OCI-LY7 (cell line): ENCODE data around the gene ANKRD11. TPM values are rescaled to one million over a fixed set of nuclear protein-coding genes. Genes with fewer than 3 reads are reported as not detected.

Experiments used
- BruUV-seq: library from RNA; stranded (reverse); fragments of 400-500 nt; replicated peaks from 2 replicates; lab custom pipeline; 2021; lab: Mats Ljungman, UMichigan
- CTCF ChIA-PET: fragments of 300-600 bp; sonication (Branson Sonifier 250); formaldehyde crosslinking; loops from one replicate; lab custom pipeline; 2022; ENCODE audit warnings: antibody characterized with exemption; ENCODE audit not compliant: unreplicated experiment; lab: Charles Lee
- POLR2A ChIA-PET: fragments of 300-600 bp; sonication (Branson Sonifier 250); formaldehyde crosslinking; loops from one replicate; lab custom pipeline; 2022; ENCODE audit warnings: antibody characterized with exemption; lab: Charles Lee
- DNase-seq: peaks from one replicate; pipeline ENCODE4 v3.0.0-alpha.2; 2015; ENCODE audit warnings: low spot score
- H2AFZ ChIP-seq: fragments of 200-600 bp; sonication (generic), shearing (Covaris generic); 2 replicates; pipeline ENCODE4 v1.6.1; 2014; ENCODE audit warnings: mild to moderate bottlenecking, antibody characterized with exemption, low read length, moderate library complexity
- H3K27ac ChIP-seq: fragments of 200-600 bp; sonication (generic); 2 replicates; pipeline ENCODE4 v1.5.1; 2014; ENCODE audit warnings: mixed run types, low read depth, mild to moderate bottlenecking, moderate library complexity, low read length, inconsistent platforms; ENCODE audit not compliant: poor library complexity, severe bottlenecking
- H3K36me3 ChIP-seq: fragments of 200-600 bp; sonication (generic); 2 replicates; pipeline ENCODE4 v1.6.1; 2014; ENCODE audit warnings: mild to moderate bottlenecking, antibody characterized with exemption, low read length, moderate library complexity, mixed read lengths; ENCODE audit not compliant: insufficient read depth
- H3K4me1 ChIP-seq: fragments of 200-600 bp; sonication (generic); 2 replicates; pipeline ENCODE4 v1.5.1; 2014; ENCODE audit warnings: mild to moderate bottlenecking, low read length; ENCODE audit not compliant: insufficient read depth, poor library complexity, severe bottlenecking
- H3K4me2 ChIP-seq: fragments of 200-600 bp; sonication (generic); 2 replicates; pipeline ENCODE4 v1.6.1; 2014; ENCODE audit warnings: mild to moderate bottlenecking, low read length
- H3K4me3 ChIP-seq: fragments of 200-600 bp; sonication (generic); 2 replicates; pipeline ENCODE4 v1.5.1; 2014; ENCODE audit warnings: mild to moderate bottlenecking, low read depth, low read length; ENCODE audit not compliant: poor library complexity, severe bottlenecking
- H3K79me2 ChIP-seq: fragments of 200-600 bp; sonication (generic); 2 replicates; pipeline ENCODE4 v1.6.1; 2016; ENCODE audit warnings: low read depth, mild to moderate bottlenecking, low read length, moderate library complexity, mixed read lengths; ENCODE audit not compliant: insufficient read depth
- H3K9me2 ChIP-seq: fragments of 200-600 bp; sonication (generic); 2 replicates; pipeline ENCODE4 v1.6.1; 2016; ENCODE audit warnings: mild to moderate bottlenecking, low read length, mixed read lengths; ENCODE audit not compliant: insufficient read depth
- H3K9me3 ChIP-seq: fragments of 200-600 bp; sonication (generic); 2 replicates; pipeline ENCODE4 v1.6.1; 2014; ENCODE audit warnings: mild to moderate bottlenecking, mixed run types, low read length, mixed read lengths
- H4K20me1 ChIP-seq: fragments of 200-600 bp; sonication (generic); 2 replicates; pipeline ENCODE4 v1.6.1; 2014; ENCODE audit warnings: mild to moderate bottlenecking, antibody characterized with exemption, low read length, moderate library complexity, mixed read lengths; ENCODE audit not compliant: insufficient read depth
- CTCF ChIP-seq: fragments of 200-600 bp; sonication (generic); conservative IDR thresholded peaks from 2 replicates; pipeline ENCODE4 v1.5.1; 2014; ENCODE audit warnings: mild to moderate bottlenecking, antibody characterized with exemption, low read length, moderate library complexity, mixed read lengths
- EZH2phosphoT487 ChIP-seq: fragments of 200-600 bp; sonication (generic); IDR thresholded peaks from 2 replicates; pipeline ENCODE4 v1.6.1; 2018; ENCODE audit warnings: low read depth, borderline replicate concordance, mild to moderate bottlenecking, mixed run types, antibody characterized with exemption, low read length, moderate library complexity, mixed read lengths
- intact Hi-C: fragments of 100-400 bp; cut with micrococcal nuclease; formaldehyde crosslinking; loops from one replicate; pipeline ENCODE4 v1.10.0; 2022; ENCODE audit not compliant: unreplicated experiment
- total RNA-seq, 2 experiments: library from RNA; depleted of rRNA in 1 of 2; stranded (reverse); fragments of >200 nt in 1 of 2; shearing (Covaris generic) in 1 of 2; gene quantifications; 2 replicates each; pipeline ENCODE4 v1.2.3, GENCODE V29; 2014 to 2022

The ANKRD11 gene
- total RNA-seq, 2 experiments from 2014 or later = 89.1 to 251 TPM

DNA sequence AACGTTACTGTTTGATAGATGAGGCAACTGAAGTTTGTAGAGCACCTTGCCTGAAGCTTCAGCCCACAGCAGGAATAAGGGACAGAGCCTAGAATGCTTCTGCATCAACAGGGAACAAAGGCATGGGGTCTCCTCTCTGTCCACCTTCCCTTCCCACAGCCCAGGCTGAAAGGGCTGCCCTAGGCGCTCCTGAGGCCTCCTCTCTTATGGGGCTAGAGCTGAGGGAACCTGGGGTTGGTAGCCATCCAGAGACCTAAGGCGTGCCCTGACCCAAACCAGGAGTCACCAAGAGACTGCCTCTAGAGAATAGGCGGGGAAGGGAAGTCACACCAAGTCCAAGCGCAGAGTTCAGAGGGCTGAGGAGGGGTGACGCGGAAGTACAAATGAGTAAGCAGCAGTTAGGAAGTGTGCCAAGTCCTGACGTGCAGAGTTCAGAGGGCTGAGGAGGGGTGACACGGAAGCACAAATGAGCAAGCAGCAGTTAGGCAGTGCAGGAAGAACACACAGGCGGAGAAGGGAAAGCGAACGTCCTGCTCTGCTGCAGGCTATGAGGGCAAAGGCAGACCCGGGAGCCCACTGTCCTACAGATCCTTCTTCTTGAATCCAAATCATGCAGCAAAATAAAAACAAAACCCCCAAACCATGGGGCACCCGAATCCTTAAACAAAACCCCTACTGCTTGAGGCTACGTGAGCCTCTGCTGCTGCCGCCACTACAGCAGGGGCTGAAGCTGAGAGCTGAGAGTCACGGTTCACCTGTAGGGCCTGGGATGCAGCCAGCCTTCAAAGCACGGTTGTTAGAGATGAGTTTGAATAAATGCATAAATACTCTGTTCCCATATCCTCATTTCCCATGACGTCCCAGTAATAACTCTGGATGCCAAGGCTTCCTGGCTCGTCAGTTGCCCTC, 15.1 kb upstream of the ANKRD11 start:
- Histone ChIP-seq H3K36me3 (peaks cover 2% of the 10 kb centered on the region; the same call in 1 of the 2 replicates), H3K4me1 (peaks cover 36% of the 10 kb centered on the region), H3K27ac (peak overlapping the region; percentile 86), H3K4me2 (peak overlapping the region; percentile 66), H3K79me2 (peaks cover 27% of the 10 kb centered on the region; the same call in 1 of the 2 replicates), H3K4me3 (peak overlapping the region; percentile 55), H2AFZ (peak overlapping the region; percentile 49; the same call in 1 of the 2 replicates), H3K9me2 (no peaks in the 10 kb centered on the region), H4K20me1 (no peaks in the 10 kb centered on the region), H3K9me3 (no peaks in the 10 kb centered on the region)
- no TSS peak for BruUV-seq
- no peak for TF ChIP-seq EZH2phosphoT487
- no peak for TF ChIP-seq CTCF
- CTCF ChIA-PET = no interaction called here
- peak; percentile 94 for DNase-seq
- POLR2A ChIA-PET = interaction anchor here (0.6 kb wide), 1 partner anchor 38 kb away, joined by 4 read pairs; no protein-coding TSS in a partner anchor
- intact Hi-C loops = loop anchor here (1.0 to 5.0 kb wide), 2 partner anchors 16 to 188 kb away; no protein-coding TSS in a partner anchor

GRCh38 chr16:89504091-89504490, 13.7 kb upstream of the ANKRD11 start:
- CTCF ChIA-PET = no interaction called here
- POLR2A ChIA-PET = interaction anchor here (0.7 kb wide), 2 partner anchors 250 to 269 kb away, joined by 3 to 4 read pairs; no protein-coding TSS in a partner anchor
- H2AFZ ChIP-seq = no peak overlapping the region
- H3K4me3 ChIP-seq = no peak overlapping the region
- no peak overlapping the region for H3K27ac ChIP-seq
- DNase-seq = no peak
- intact Hi-C loops = no loop called here
- H3K36me3 ChIP-seq = no peaks in the 10 kb centered on the region
- peaks cover 16% of the 10 kb centered on the region; the same call in 1 of the 2 replicates for H3K79me2 ChIP-seq
- no peaks in the 10 kb centered on the region for H4K20me1 ChIP-seq
- no peak overlapping the region for H3K4me2 ChIP-seq
- H3K9me2 ChIP-seq = no peaks in the 10 kb centered on the region
- BruUV-seq = no TSS peak
- peaks cover 30% of the 10 kb centered on the region for H3K4me1 ChIP-seq
- no peak for TF ChIP-seq EZH2phosphoT487
- TF ChIP-seq CTCF = no peak
- H3K9me3 ChIP-seq = no peaks in the 10 kb centered on the region
